GM12878 (cell line): ENCODE measurements around the gene EMX1. TPM values are rescaled to one million over a fixed set of nuclear protein-coding genes. Genes with fewer than 3 reads are reported as not detected.
A peak's percentile ranks its signal among the peaks of the same experiment; 100 is the strongest.

Experiments used
- ATAC-seq: fragments of 200-7000 bp; cut with Tn5 transposase; 3 replicates; pipeline ENCODE4 v1.9.1; 2020; ENCODE audit warnings: mild to moderate bottlenecking, moderate library complexity
- BruUV-seq: library from RNA; stranded (reverse); fragments of 400-500 nt; replicated peaks from 2 replicates; lab custom pipeline; 2021; lab: Mats Ljungman, UMichigan
- CTCF ChIA-PET: fragments of 300-600 bp; sonication (Branson Sonifier 250); formaldehyde crosslinking; extraction: SDS; loops from one replicate; lab custom pipeline; 2021; ENCODE audit warnings: inconsistent platforms; lab: Yijun Ruan, JAX
- POLR2A ChIA-PET: fragments of 350-600 bp; formaldehyde crosslinking; extraction: SDS; loops from one replicate; lab custom pipeline; 2021; ENCODE audit warnings: inconsistent platforms; lab: Charles Lee
- RAD21 ChIA-PET: fragments of 300-600 bp; sonication (Branson Sonifier 250); formaldehyde crosslinking; loops from one replicate; lab custom pipeline; 2023; ENCODE audit warnings: antibody characterized with exemption; ENCODE audit not compliant: unreplicated experiment; lab: Charles Lee
- SMC1A ChIA-PET: fragments of 300-600 bp; sonication (Branson Sonifier 250); formaldehyde crosslinking; loops from one replicate; lab custom pipeline; 2023; ENCODE audit not compliant: unreplicated experiment, uncharacterized antibody; lab: Charles Lee
- DNase-seq: peaks from one replicate; pipeline ENCODE4 v3.0.0-alpha.2; 2011; ENCODE audit warnings: low read depth, low spot score
- FAIRE-seq: peaks from 3 replicates; lab custom pipeline; 2011; peaks lifted over from hg19 to GRCh38; lab: Jason Lieb, UNC
- H2AFZ ChIP-seq: 2 replicates; pipeline ENCODE4 v1.6.0; 2011; ENCODE audit warnings: low read depth, low read length, control low read depth; ENCODE audit not compliant: control insufficient read depth
- H3K27ac ChIP-seq: 2 replicates; pipeline ENCODE4 v1.5.1; 2011; ENCODE audit warnings: control low read depth; ENCODE audit not compliant: control insufficient read depth, insufficient read depth
- H3K27me3 ChIP-seq, 2 experiments: replicated peaks in 1 of 2; 2 replicates each; pipeline versions ENCODE4 v1.6.0 to v1.6.1; 2011; ENCODE audit warnings: low read length in 1 of 2; ENCODE audit not compliant: control insufficient read depth in 2 of 2, insufficient read depth in 2 of 2
- H3K36me3 ChIP-seq, 2 experiments: 2 replicates each; pipeline ENCODE4 v1.5.1; 2011; ENCODE audit warnings: low read length in 1 of 2; ENCODE audit not compliant: control insufficient read depth in 2 of 2, insufficient read depth in 2 of 2
- H3K4me1 ChIP-seq: 2 replicates; pipeline ENCODE4 v1.6.1; 2011; ENCODE audit warnings: mild to moderate bottlenecking, low read length, moderate library complexity, mixed read lengths; ENCODE audit not compliant: control insufficient read depth, insufficient read depth
- H3K4me2 ChIP-seq: 2 replicates; pipeline ENCODE4 v1.6.0; 2011; ENCODE audit warnings: control low read depth; ENCODE audit not compliant: control insufficient read depth, insufficient read depth
- H3K4me3 ChIP-seq: fragments of 200-600 bp; sonication (generic); 2 replicates; pipeline ENCODE4 v1.5.1; 2016
- H3K79me2 ChIP-seq: 2 replicates; pipeline ENCODE4 v1.6.0; 2011; ENCODE audit warnings: low read length; ENCODE audit not compliant: control insufficient read depth, insufficient read depth
- H3K9ac ChIP-seq: 2 replicates; pipeline ENCODE4 v1.8.0; 2011; ENCODE audit warnings: low read length, control low read depth, mixed read lengths; ENCODE audit not compliant: control insufficient read depth, insufficient read depth
- H3K9me3 ChIP-seq: replicated peaks from 3 replicates; pipeline ENCODE4 v1.5.1; 2011; ENCODE audit warnings: mild to moderate bottlenecking, low read length; ENCODE audit not compliant: control insufficient read depth, insufficient read depth
- H4K20me1 ChIP-seq: 2 replicates; pipeline ENCODE4 v1.6.0; 2011; ENCODE audit not compliant: control insufficient read depth, insufficient read depth
- BHLHE40 ChIP-seq, 2 experiments: fragments of 450-650 bp in 1 of 2; IDR thresholded peaks; 2 replicates each; pipeline ENCODE4 v1.6.1; 2011 to 2017; ENCODE audit warnings: low read depth in 2 of 2, borderline replicate concordance in 1 of 2, improper control_type of control experiment in 1 of 2, low read length in 1 of 2, mild to moderate bottlenecking in 1 of 2
- CBX5 ChIP-seq: sonication (generic); IDR thresholded peaks from 2 replicates; pipeline ENCODE4 v1.6.1; 2016; ENCODE audit warnings: low read depth, moderate library complexity, mild to moderate bottlenecking, inconsistent platforms
- CEBPB ChIP-seq, 2 experiments: fragments of 150-350 bp in 1 of 2; IDR thresholded peaks; 2 replicates each; pipeline ENCODE4 v1.6.1; 2012 to 2014; ENCODE audit warnings: low read depth in 2 of 2, low read length in 2 of 2, borderline replicate concordance in 1 of 2, inconsistent platforms in 1 of 2
- CHD2 ChIP-seq: IDR thresholded peaks from 2 replicates; pipeline ENCODE4 v1.6.1; 2011; ENCODE audit warnings: low read depth, low read length, improper control_type of control experiment, borderline replicate concordance
- CTCF ChIP-seq, 3 experiments: IDR thresholded peaks in 2 of 3; conservative IDR thresholded peaks in 1 of 3; 2 replicates each; pipeline ENCODE4 v1.5.1; 2011; ENCODE audit warnings: low read depth in 3 of 3, low read length in 3 of 3, mild to moderate bottlenecking in 3 of 3, control low read depth in 2 of 3, moderate library complexity in 2 of 3, inconsistent platforms in 1 of 3, mixed read lengths in 1 of 3; ENCODE audit not compliant: control insufficient read depth in 2 of 3, insufficient read depth in 1 of 3; ENCODE audit errors: extremely low read depth in 1 of 3
- EED ChIP-seq: sonication (generic); IDR thresholded peaks from 2 replicates; pipeline ENCODE4 v1.6.1; 2016; ENCODE audit warnings: antibody characterized with exemption, low read depth
- KDM1A ChIP-seq: fragments of 200-600 bp; sonication (generic); IDR thresholded peaks from 2 replicates; pipeline ENCODE4 v1.6.1; 2016; ENCODE audit warnings: borderline replicate concordance
- LARP7 ChIP-seq: fragments of 450-650 bp; IDR thresholded peaks from 2 replicates; pipeline ENCODE4 v1.6.1; 2017; ENCODE audit warnings: mild to moderate bottlenecking
- SIN3A ChIP-seq: IDR thresholded peaks from 2 replicates; pipeline ENCODE4 v1.6.1; 2012; ENCODE audit warnings: low read depth, low read length, improper control_type of control experiment
- SMARCA5 ChIP-seq: fragments of 450-650 bp; IDR thresholded peaks from 2 replicates; pipeline ENCODE4 v1.6.1; 2017; ENCODE audit warnings: mild to moderate bottlenecking
- SMC3 ChIP-seq: IDR thresholded peaks from 2 replicates; pipeline ENCODE4 v1.6.1; 2011; ENCODE audit warnings: low read length, improper control_type of control experiment, borderline replicate concordance
- SP1 ChIP-seq: IDR thresholded peaks from one replicate; pipeline ENCODE4 v1.6.1; 2011; ENCODE audit warnings: low read depth, low read length
- SREBF2 ChIP-seq: IDR thresholded peaks from 2 replicates; pipeline ENCODE4 v1.6.1; 2012; ENCODE audit warnings: mild to moderate bottlenecking, low read length
- WGBS: methylation state at CpG from one replicate; pipeline ENCODE4 v1.1.6; 2016; ENCODE audit warnings: low lambda C conversion rate; ENCODE audit not compliant: insufficient replicate concordance, insufficient coverage; ENCODE audit errors: missing lambda C conversion rate; 5-methylcytosine and 5-hydroxymethylcytosine counted together
- in situ Hi-C: fragments of 300-500 bp; cut with MboI; formaldehyde crosslinking; loops from 9 replicates; pipeline ENCODE4 v1.14.3; 2018; ENCODE audit warnings: mixed read lengths
- intact Hi-C: fragments of 100-400 bp; cut with micrococcal nuclease; formaldehyde crosslinking; loops from one replicate; pipeline ENCODE4 v1.14.2; 2022; ENCODE audit not compliant: unreplicated experiment
- polyA plus RNA-seq, 11 experiments: library from polyadenylated mRNA; depleted of rRNA in 4 of 11; unstranded in 6 of 11; stranded (reverse) in 5 of 11; fragments of >200 nt; fragmentation: Nextera tagmentation in 4 of 11; fragmentation: Illumina TruSeq in 1 of 11; extraction: Ambion mirVana in 4 of 11; extraction: Trizol in 1 of 11; gene quantifications; 1 replicate in 1 of 11; 2 replicates in 10 of 11; pipeline versions ENCODE4 v1.2.1 to v1.2.3, GENCODE V29; 2011 to 2016; ENCODE audit warnings: inconsistent platforms in 2 of 11, missing spikeins in 2 of 11, low read depth in 1 of 11
- total RNA-seq, 4 experiments: library from RNA; depleted of rRNA in 3 of 4; stranded (reverse); fragments of >200 nt in 3 of 4; fragmentation: Illumina TruSeq in 1 of 4; extraction: Trizol in 1 of 4; gene quantifications; 2 replicates each; pipeline versions ENCODE4 v1.2.1 to v1.2.3, GENCODE V29; 2013 to 2021
- TF ChIP-seq, protein P1 (sequence below): fragments of 450-650 bp; conservative IDR thresholded peaks from 2 replicates; pipeline ENCODE4 v1.6.1; 2017; ENCODE audit warnings: mild to moderate bottlenecking, moderate library complexity

EMX1 gene
- total and polyA plus RNA-seq, 10 of the 15 experiments (the other 5 are each of a cell fraction or from before 2014, with no cell fraction given) = 0.07 to 5.1 (median 1.2) TPM; not detected in 1

DNA sequence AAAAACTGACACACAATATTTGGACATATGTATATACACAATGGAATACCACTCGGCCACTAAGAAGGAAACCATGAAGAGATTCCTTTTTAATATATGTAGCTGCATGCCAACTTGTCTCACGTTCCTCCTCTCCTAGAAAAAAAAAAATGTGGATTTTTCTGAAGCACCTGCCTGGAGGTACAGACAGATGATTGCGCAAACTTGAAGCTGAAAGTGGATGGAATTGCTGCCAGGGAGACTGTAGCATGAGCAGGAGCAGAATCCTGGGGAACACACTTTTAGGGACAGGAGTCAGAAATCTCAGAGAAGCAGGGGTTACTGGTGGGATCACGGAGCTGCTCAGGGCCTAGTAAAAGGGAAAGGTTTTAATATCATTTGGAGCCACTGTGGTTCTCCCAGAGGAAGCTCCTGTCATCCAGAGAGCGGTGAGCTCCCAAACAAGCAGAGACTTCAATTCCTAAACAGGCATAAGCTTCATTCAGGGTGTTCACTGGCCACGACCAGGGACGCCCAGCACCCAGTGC lies 30.8 kb upstream of the EMX1 start (continued):
- TF ChIP-seq, protein P1, sequence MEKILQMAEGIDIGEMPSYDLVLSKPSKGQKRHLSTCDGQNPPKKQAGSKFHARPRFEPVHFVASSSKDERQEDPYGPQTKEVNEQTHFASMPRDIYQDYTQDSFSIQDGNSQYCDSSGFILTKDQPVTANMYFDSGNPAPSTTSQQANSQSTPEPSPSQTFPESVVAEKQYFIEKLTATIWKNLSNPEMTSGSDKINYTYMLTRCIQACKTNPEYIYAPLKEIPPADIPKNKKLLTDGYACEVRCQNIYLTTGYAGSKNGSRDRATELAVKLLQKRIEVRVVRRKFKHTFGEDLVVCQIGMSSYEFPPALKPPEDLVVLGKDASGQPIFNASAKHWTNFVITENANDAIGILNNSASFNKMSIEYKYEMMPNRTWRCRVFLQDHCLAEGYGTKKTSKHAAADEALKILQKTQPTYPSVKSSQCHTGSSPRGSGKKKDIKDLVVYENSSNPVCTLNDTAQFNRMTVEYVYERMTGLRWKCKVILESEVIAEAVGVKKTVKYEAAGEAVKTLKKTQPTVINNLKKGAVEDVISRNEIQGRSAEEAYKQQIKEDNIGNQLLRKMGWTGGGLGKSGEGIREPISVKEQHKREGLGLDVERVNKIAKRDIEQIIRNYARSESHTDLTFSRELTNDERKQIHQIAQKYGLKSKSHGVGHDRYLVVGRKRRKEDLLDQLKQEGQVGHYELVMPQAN = no peak
- TF ChIP-seq CBX5 = no peak
- no peak for TF ChIP-seq SIN3A
- no peak for TF ChIP-seq SREBF2
- TF ChIP-seq SP1 = no peak
- no peak for TF ChIP-seq KDM1A
- TF ChIP-seq CHD2 = no peak
- TF ChIP-seq CEBPB (IDR thresholded peaks at IDR 0.05; ENCODE audit: borderline replicate concordance in 1 of 2, low read depth in 2 of 2, low read length in 2 of 2) = no peak

DNA sequence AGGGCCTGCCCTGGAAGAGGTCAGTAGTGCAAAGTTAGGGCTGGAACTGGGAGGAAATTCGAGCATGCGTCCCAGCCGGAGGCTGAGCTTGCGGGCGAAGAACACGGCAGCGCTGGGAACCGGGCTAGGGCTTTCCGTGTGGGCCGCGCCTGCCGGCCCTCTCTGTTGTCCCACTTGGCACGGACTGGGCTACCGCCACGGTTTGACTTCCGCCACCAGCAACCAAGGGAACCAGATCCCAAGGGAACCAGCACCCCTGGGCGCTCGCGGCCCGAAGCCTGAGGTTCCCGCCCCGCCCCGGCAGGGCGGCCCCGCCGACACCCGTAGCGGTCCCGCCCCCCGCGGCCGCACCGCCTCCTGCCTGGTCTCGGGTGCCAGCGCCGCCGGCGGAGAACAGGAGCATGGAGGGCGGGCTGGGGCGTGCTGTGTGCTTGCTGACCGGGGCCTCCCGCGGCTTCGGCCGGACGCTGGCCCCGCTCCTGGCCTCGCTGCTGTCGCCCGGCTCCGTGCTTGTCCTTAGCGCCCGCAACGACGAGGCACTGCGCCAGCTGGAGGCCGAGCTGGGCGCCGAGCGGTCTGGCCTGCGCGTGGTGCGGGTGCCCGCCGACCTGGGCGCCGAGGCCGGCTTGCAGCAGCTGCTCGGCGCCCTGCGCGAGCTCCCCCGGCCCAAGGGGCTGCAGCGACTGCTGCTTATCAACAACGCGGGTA lies 30.1 kb upstream of the EMX1 start, which contains the start of gene SPR:
Gene SPR, plus strand, starts transcription at position 377 of the 708 bp plus-strand sequence. Its CDS starts 25 bp downstream, at position 402.
- Histone ChIP-seq H3K36me3 (no peaks in the 10 kb centered on the region), H3K4me2 (peak within 1 kb of the TSS; percentile 98), H3K9ac (peak within 1 kb of the TSS; percentile 50; the same call in 1 of the 2 replicates), H2AFZ (peak within 1 kb of the TSS; percentile 84), H3K27me3 (peaks cover 2 to 10% of the 10 kb centered on the region in 2 experiments; a peak in 2 of 4 replicates), H4K20me1 (no peaks in the 10 kb centered on the region), H3K79me2 (no peaks in the 10 kb centered on the region), H3K4me1 (no peaks in the 10 kb centered on the region), H3K4me3 (peak within 1 kb of the TSS; percentile 75), H3K27ac (no peak within 1 kb of the TSS), H3K9me3 (no peaks in the 10 kb centered on the region)
- intact Hi-C loops = no loop called here
- FAIRE-seq (no peak), DNase-seq (no peak), ATAC-seq (peak; percentile 97)
- 4% methylated on average over 51 of the region's 76 CpGs for WGBS
- in situ Hi-C loops = no loop called here
- ChIA-PET POLR2A (interaction anchor here (1.1 to 1.2 kb wide), 2 partner anchors 28 to 328 kb away, joined by 3 to 6 read pairs; no protein-coding TSS in a partner anchor), SMC1A (interaction anchor here (0.8 to 2.1 kb wide), 5 partner anchors 23 to 401 kb away, joined by 3 to 8 read pairs (median 4); no protein-coding TSS in a partner anchor), CTCF (interaction anchor here (0.7 to 14.3 kb wide), 26 partner anchors 9 to 184 kb away, joined by 3 to 437 read pairs (median 4); partner anchors contain the start of genes EMX1 and SFXN5), RAD21 (interaction anchor here (0.8 to 2.0 kb wide), 5 partner anchors 23 to 117 kb away, joined by 3 to 7 read pairs (median 3); no protein-coding TSS in a partner anchor)
- BruUV-seq = no TSS peak
- TF ChIP-seq EED (no peak), BHLHE40 (IDR thresholded peaks at IDR 0.05; ENCODE audit: borderline replicate concordance in 1 of 2, low read depth in 2 of 2, low read length in 1 of 2) (peak in 1 of 2 experiments; percentile 60; a peak in 2 of 4 replicates), LARP7 (peak; percentile 67; the same call in 1 of the 2 replicates), SIN3A (no peak), SMARCA5 (peak; percentile 65; the same call in 1 of the 2 replicates), SMC3 (no peak), CTCF (IDR thresholded peaks at IDR 0.05 in 2 of 3, conservative IDR thresholded peaks at IDR 0.05 in 1 of 3; ENCODE audit: control insufficient read depth in 2 of 3, extremely low read depth in 1 of 3, insufficient read depth in 1 of 3, low read depth in 3 of 3, low read length in 3 of 3) (peak in 1 of 3 experiments; percentile 15; a peak in 1 of 6 replicates)
- TF ChIP-seq, protein P1 = peak; percentile 58
